ENCODE data around the gene SPATA21. TPM values are rescaled to one million over a fixed set of nuclear protein-coding genes. Genes with fewer than 3 reads are reported as not detected.

The SPATA21 gene
- total RNA-seq, 4 donors from 2014 or later: not detected

- no peaks in the 10 kb centered on the region for H3K9me3 ChIP-seq
- H3K27me3 ChIP-seq: no peaks in the 10 kb centered on the region
- TF ChIP-seq POLR2A (IDR thresholded peaks at IDR 0.05): no peak
- TF ChIP-seq CTCF (IDR thresholded peaks at IDR 0.05): no peak
- DNase-seq: no peak
- H3K27ac ChIP-seq: no peak overlapping the region
- H3K36me3 ChIP-seq: peaks cover 0 to 54% (median 0%) of the 10 kb centered on the region in 3 donors
- peaks cover 0 to 17% (median 0%) of the 10 kb centered on the region in 4 donors for H3K4me1 ChIP-seq
- no peak overlapping the region for H3K4me3 ChIP-seq
These were observed 40.6 kb downstream of the SPATA21 start for GRCh38 chr1:16396591-16396990.

- DNase-seq: no peak
- Histone ChIP-seq H3K4me3 (no peak overlapping the region), H3K36me3 (peaks cover 0 to 54% (median 0%) of the 10 kb centered on the region in 3 donors), H3K9me3 (no peaks in the 10 kb centered on the region), H3K27me3 (no peaks in the 10 kb centered on the region), H3K27ac (no peak overlapping the region), H3K4me1 (peaks cover 0 to 29% (median 0%) of the 10 kb centered on the region in 4 donors)
- TF ChIP-seq CTCF (IDR thresholded peaks at IDR 0.05) (no peak), POLR2A (IDR thresholded peaks at IDR 0.05) (no peak)
These were observed 42.2 kb downstream of the SPATA21 start for GRCh38 chr1:16394977-16395376.

- H3K4me1 ChIP-seq: peaks cover 0 to 32% (median 0%) of the 10 kb centered on the region in 4 donors
- H3K27ac ChIP-seq: no peak overlapping the region
- no peak overlapping the region for H3K4me3 ChIP-seq
- H3K36me3 ChIP-seq: peaks cover 0 to 54% (median 0%) of the 10 kb centered on the region in 3 donors
- H3K9me3 ChIP-seq: no peaks in the 10 kb centered on the region
- no peak for DNase-seq
- TF ChIP-seq CTCF (IDR thresholded peaks at IDR 0.05): no peak
- TF ChIP-seq POLR2A (IDR thresholded peaks at IDR 0.05): no peak
- no peaks in the 10 kb centered on the region for H3K27me3 ChIP-seq
These were observed 43.4 kb downstream of the SPATA21 start for GRCh38 chr1:16393570-16394521.

- H3K4me1 ChIP-seq: peaks cover 0 to 36% (median under 1%) of the 10 kb centered on the region in 4 donors
- H3K9me3 ChIP-seq: no peaks in the 10 kb centered on the region
- no peak overlapping the region for H3K4me3 ChIP-seq
- H3K36me3 ChIP-seq: peaks cover 0 to 48% (median 0%) of the 10 kb centered on the region in 3 donors
- no peak for DNase-seq
- H3K27ac ChIP-seq: no peak overlapping the region
- H3K27me3 ChIP-seq: no peaks in the 10 kb centered on the region
- TF ChIP-seq POLR2A (IDR thresholded peaks at IDR 0.05) (no peak), CTCF (IDR thresholded peaks at IDR 0.05) (no peak)
These were observed 44.3 kb downstream of the SPATA21 start for GRCh38 chr1:16392740-16393569.

GRCh38 chr1:16391411-16391810, 45.8 kb downstream of the SPATA21 start:
- no peak overlapping the region for H3K27ac ChIP-seq
- H3K4me3 ChIP-seq: no peak overlapping the region
- no peaks in the 10 kb centered on the region for H3K9me3 ChIP-seq
- TF ChIP-seq POLR2A (IDR thresholded peaks at IDR 0.05): no peak
- no peak for TF ChIP-seq CTCF (IDR thresholded peaks at IDR 0.05)
- DNase-seq: no peak
- H3K36me3 ChIP-seq: peaks cover 0 to 33% (median 0%) of the 10 kb centered on the region in 3 donors
- H3K4me1 ChIP-seq: peaks cover 2 to 51% (median 10%) of the 10 kb centered on the region in 4 donors
- H3K27me3 ChIP-seq: no peaks in the 10 kb centered on the region
